GM18868 (cell line): Measurements from ENCODE around the gene TTC14.
"Not testable (repeated sequence)": the region's sequence is repeated elsewhere in the genome, so short reads cannot be mapped to it uniquely, and the experiment has no call there.

Experiments
- ATAC-seq: cut with Tn5 transposase; IDR thresholded peaks from one replicate; pipeline ENCODE4 v1.9.1; 2021; ENCODE audit warnings: mild to moderate bottlenecking, moderate library complexity; ENCODE audit not compliant: unreplicated experiment

TTC14 gene

DNA sequence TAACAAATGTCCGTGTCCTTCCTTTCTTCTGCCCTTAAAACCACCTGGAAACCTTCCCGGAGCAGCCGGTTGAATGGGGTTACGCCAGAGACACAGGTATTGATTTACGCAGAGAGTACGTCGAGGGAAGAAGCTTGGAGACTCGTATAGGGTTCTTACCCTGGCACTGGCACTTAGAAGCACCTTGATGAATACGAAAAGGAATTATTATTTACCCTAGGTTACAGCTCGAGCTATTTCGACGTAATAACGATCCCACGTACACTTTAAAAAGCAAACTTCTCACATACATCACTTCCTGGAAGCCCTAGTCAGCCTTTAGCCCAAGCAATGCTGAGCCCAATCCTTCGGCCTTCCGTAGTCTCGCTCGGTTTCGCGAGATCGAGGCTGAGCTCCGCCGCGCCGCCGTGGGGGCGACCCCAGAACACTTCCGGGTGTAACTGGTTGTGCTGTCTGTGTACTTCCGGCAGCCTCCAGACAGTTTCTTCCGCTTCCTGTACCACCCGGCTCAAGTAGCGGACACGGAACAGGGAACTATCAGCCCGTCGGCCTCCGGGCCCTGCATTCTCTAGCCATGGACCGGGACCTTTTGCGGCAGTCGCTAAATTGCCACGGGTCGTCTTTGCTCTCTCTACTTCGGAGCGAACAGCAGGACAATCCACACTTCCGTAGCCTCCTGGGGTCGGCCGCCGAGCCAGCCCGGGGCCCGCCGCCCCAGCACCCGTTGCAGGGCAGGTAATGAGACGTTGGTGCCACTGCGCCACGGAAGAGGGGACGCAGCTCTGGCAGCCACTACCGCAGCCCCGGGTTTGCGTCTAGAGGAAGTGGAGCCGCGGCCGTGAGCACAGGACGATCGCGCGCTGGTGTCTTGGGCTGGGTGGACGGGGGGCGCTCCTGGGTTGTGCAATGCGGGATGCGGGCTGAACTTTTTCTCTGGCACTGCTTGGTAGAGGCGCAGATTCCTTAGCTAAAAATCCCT lies at the start of gene TTC14:
Gene TTC14 (plus strand): TSS at position 476 of the 979 bp plus-strand sequence. CDS start 99 bp downstream, at position 575.
- peak; percentile 97 for ATAC-seq

- ATAC-seq = no peak
Measured at GRCh38 chr3:180563406-180563805, 38.6 kb upstream of the TTC14 start.

GRCh38 chr3:180564676-180565075 lies 37.3 kb upstream of the TTC14 start:
- no peak for ATAC-seq

DNA sequence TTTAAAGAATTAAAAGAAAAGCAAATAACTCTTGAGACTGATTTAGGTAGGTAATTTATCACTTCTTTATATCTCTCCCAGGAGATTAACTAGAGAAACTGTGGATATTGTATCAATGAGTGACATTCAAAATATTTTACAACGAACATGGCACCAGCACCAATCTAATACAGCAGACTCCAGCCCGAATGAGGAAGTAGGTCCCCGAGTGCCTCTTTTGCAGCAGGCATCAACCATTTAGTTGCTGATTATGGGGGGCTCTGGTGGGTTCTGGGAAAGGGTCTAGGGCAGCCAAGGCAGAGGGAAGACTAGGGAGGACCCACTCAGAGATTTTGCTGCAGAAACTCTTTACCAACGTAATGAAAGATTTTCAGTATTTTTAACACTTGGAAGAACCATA lies 31.7 kb upstream of the TTC14 start:
- no peak for ATAC-seq

DNA sequence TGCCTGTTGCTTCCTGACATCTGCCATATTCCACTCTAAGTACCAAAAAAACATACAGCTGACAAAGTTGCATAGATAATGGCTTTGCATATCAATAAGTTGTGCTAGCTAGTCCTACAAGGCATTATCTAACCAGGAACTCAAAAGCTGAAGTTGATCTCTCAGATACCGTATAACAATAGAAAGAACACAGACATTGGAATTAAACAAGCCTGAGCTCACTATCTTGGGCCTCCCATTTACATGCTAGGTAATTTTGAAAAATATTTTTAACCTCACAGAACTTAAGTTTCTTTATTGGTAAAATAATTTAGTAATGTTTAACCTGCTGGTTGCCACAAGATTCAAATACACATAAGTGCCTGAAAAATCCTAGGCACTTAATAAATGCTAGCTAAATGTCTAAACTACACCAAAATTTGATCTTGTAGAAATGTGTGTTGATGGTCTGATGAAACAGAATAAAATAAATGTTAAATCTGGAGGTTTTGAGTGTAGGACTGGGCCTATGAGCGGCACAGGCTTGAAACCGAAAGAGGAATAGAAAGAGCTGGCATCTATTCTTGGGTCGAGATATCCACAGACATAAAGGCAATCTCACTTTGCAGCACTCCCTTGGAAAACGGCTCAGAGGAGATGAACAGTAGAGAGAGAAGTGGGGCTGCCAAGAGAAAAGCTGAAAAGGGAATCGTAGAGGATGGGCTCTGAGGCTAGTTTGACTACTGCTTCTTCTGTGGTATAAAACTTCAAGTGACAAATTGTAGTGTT lies 29.9 kb upstream of the TTC14 start:
- peak; percentile 92 for ATAC-seq

DNA sequence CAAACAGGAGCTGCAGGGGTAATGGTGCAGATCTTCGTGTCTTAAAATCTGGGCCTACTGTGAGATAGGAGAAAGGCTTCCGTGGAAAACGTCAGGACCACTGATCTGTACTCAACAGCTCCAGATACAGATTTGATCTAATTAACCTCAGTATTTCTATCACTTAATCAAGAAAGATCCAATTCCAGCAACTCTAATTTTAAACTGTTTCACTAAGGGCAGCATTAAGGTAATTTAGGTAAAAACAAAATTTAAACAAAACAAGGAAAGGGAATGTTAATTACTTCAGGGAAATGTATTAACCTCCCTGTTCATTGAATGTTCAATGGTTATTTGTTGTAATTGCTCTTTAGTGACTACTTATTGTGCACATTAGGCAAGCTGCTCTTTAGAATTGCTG lies 26.4 kb upstream of the TTC14 start:
- no peak for ATAC-seq

GRCh38 chr3:180580934-180581333 lies 21.0 kb upstream of the TTC14 start:
- no peak for ATAC-seq

DNA sequence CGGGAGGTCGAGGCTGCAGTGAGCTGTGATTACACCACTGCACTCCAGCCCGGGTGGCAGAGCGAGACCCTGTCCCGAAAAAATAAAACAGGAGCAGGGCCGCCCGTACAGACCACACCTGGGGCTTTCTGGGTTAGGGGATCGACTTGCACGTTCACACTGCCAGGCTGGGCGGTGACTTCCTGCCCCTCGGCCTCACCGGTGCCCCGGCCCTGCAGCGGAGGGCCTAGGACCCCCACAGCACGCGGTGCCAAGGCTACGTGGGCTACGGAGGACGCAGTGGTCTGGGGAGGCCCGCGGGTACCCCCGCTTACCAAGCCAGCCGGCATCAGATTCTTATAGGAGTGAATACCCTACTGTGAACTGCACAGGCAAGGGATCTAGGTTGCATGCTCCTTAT lies 11.6 kb upstream of the TTC14 start:
- no peak for ATAC-seq

GRCh38 chr3:180593631-180594030 lies 8.3 kb upstream of the TTC14 start:
- not testable (repeated sequence) for ATAC-seq

DNA sequence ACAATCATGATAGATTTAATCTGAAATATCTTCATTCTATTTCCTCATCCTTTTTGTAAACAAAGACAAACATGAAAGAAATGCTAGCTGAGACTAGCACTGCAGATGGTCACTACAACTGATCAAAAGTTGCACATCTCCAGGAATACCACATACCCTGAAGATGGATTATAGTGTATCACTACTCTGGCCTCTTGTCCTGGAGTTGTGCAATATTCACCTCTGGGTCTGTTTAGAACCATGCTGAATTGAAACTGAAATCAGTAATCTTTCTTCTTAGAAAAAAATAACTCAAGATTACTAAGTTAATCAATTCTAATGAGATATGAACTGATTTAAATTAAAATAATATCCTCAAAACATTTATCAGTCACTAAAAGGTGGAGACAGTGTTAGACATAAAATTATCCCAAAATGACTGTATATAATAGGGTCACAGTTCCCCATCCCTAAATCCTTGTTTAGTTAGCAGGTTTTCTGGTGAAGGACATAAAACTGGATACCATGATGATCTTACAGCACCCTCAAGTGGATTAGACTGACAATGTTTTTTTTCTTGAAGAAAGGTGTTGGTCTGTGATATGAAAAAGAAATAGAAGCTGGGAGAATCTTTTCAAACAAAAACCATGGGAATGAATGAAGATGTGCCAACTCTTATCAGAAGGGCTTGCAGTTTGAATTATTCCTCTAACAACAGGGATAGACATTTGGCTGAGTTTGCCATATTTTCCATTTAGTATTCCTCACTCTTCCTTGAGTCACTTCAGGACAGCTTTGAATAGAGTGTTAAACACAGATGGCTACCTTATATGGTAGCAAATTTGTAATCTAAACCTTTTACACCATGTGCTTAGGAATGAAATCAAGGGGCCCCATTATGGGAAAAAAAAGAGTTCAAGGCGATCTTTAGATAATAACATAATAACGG lies 7.1 kb upstream of the TTC14 start:
- peak; percentile 74 for ATAC-seq

- no peak for ATAC-seq
Measured at GRCh38 chr3:180595559-180595935, 6.4 kb upstream of the TTC14 start.

- no peak for ATAC-seq
Measured at GRCh38 chr3:180600473-180600872, 1.5 kb upstream of the TTC14 start.

GRCh38 chr3:180611006-180611405 lies 9.0 kb downstream of the TTC14 start:
- ATAC-seq = no peak

- no peak for ATAC-seq
Measured at GRCh38 chr3:180612364-180612763, 10.4 kb downstream of the TTC14 start.

- no peak for ATAC-seq
Measured at GRCh38 chr3:180615954-180616353, 14.0 kb downstream of the TTC14 start.

GRCh38 chr3:180617049-180617448 lies 15.1 kb downstream of the TTC14 start:
- no peak for ATAC-seq

DNA sequence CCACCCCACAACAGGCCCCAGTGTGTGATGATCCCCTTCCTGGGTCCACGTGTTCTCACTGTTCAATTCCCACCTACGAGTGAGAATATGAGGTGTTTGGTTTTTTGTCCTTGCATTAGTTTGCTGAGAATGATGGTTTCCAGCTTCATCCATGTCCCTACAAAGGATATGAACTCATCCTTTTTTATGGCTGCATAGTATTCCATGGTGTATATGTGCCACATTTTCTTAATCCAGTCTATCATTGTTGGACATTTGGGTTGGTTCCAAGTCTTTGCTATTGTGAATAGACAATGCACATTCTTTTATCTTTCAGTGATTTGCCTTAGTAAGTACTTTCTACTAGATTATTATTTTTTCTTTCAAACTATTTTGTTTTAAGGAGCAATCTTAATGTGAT lies 16.6 kb downstream of the TTC14 start:
- ATAC-seq = not testable (repeated sequence)

GRCh38 chr3:180619723-180620122 lies 17.8 kb downstream of the TTC14 start:
- no peak for ATAC-seq

DNA sequence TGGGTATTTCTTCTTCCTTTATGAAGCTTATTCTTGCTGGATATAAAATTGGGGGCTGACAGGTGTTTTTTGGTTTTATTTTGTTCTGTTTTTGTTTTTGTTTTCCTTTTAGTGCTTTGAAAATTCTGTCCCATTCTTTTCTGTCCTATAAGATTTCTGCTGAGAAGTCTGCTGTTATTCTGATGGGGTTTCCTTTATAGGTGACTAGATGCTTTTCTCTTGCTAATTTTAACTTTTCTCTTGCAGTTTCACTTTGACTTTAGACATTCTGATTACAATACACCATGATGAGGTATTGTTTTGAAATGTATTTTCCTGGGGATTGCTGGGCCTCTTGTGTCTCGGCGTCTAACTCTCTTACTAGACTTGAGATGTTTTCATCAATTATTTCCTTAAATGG lies 22.8 kb downstream of the TTC14 start:
- ATAC-seq = peak; percentile 61

DNA sequence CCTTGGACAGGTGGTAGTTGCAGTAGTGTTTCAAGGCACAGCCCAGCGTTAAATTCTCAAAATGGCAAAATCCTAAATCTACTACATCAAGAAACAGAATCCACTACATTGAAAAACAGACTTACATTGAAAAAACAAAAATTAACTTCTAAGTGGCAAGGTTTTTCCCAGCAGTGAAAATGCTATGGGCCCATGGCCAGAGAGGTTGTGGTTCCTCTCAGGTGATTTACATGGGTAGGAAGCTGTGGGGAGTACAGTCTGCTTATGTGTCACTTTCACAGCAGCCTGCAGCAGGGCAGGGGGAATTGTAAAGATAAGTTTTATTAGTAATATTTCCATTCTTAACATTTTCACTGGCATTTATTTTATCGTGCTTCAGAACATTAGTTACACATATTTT lies 24.9 kb downstream of the TTC14 start:
- peak; percentile 96 for ATAC-seq

GRCh38 chr3:180630371-180630770 lies 28.4 kb downstream of the TTC14 start:
- no peak for ATAC-seq
